ENCODE results near the gene KCNQ5.
A peak's percentile ranks its signal among the peaks of the same experiment; 100 is the strongest.
"Not testable (repeated sequence)": the region's sequence is repeated elsewhere in the genome, so short reads cannot be mapped to it uniquely, and the experiment has no call there.

Gene KCNQ5

DNA sequence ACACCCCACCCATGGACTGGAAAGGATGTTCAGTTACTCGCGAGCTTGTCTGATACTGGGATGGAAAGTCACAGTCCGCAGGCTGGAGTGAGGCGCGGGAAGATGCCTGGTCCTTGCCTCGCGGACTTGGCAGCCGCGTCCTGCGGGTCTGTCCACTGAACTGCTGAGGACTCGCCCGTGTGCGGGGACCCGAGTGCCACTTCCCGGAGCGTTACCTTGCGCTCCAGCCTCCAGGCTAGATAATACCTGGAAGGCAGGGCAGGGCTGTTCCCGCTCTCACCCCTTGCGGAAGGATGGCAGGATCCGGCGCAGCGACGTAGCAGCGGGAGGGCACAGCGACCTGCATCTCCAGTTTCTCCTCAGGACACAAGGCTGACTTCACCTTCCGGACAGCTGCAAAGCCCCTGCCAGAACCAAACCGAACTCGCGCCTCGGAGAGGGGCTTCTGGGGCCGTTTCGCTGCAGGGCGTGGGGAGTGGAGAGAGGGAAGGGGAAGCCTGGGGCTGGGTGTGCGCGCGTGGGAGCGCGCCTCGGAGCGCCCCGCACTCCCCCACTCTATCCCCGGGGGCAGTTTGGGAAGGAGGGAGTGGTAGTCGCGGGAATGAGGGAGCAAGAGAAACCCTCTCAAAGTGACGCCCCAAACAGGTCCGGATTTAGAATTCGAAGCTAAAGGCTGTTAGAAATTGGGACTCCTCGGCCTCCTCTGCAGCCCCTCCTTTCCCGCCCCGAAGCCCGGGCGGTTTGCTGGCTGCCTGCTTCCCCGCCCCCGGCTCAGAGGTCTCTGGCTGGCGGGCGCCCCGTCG, at the start of gene KCNQ5:
Gene KCNQ5 (plus strand): TSS at position 774 of the 803 bp plus-strand sequence.
- peaks cover 6% of the 10 kb centered on the region for H3K36me3 Mint-ChIP-seq
- peaks cover 66% of the 10 kb centered on the region for H3K4me1 Mint-ChIP-seq (ENCODE audit: low read depth)
- H3K27me3 Mint-ChIP-seq: no peaks in the 10 kb centered on the region
- no peaks in the 10 kb centered on the region for H3K9me3 Mint-ChIP-seq (ENCODE audit: low read depth)
- peak within 1 kb of the TSS; percentile 99 for H3K27ac Mint-ChIP-seq
- H3K4me3 Mint-ChIP-seq: peak within 1 kb of the TSS; percentile 97

DNA sequence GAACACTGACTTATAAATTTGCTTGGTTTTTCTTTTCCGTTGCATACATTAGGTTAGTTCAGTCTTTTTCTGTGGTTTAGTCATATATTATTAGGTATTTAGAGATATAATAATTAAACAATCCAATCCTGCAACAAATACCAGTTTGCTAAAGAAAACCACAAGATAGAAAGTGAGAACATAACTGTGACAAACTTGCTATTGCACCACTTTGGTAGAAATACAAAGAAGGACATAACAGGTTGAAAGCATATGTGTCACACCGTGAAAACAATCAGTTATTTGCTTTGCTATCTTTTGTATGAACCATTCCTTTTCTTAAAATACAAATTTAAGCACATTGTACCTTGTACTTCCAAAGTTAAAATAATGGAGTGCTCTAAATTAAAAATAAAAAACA, 42.0 kb upstream of the KCNQ5 start:
- Mint-ChIP-seq H3K4me1 (ENCODE audit: low read depth) (no peaks in the 10 kb centered on the region), H3K27me3 (peaks cover 3% of the 10 kb centered on the region), H3K27ac (no peak overlapping the region), H3K4me3 (no peak overlapping the region), H3K36me3 (no peaks in the 10 kb centered on the region), H3K9me3 (ENCODE audit: low read depth) (no peaks in the 10 kb centered on the region)

DNA sequence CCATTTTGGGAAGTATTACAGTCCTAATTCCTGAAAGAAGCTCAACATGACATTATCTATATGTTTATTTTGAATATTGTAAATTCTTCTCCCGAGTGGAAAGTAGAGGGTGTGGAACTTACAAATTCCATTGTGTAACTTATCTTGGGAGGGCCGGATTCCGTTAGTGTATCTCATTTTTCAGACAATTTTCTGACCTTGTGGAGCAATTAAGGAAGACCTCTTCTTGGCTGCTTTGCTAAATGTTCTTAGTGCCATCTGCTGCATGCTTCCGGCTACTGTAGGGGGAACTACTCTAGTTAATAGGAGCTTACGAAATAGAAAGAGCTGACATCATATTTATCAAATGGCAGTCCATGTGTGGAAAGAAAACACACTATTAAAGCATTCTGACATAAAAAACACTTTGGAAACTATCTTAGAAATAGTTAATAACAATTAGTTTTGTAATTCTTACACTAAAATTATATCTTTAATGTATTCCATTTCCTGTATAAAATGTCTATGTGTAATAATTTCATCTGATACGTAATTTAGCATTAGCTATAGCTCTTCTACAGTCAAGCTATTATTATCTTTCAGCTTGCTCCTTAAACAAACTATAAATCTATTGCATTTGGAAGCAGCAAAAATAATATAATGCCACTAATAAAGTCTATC, 41.5 kb upstream of the KCNQ5 start:
- peaks cover 3% of the 10 kb centered on the region for H3K27me3 Mint-ChIP-seq
- no peak overlapping the region for H3K27ac Mint-ChIP-seq
- H3K36me3 Mint-ChIP-seq: no peaks in the 10 kb centered on the region
- H3K9me3 Mint-ChIP-seq (ENCODE audit: low read depth): no peaks in the 10 kb centered on the region
- no peak overlapping the region for H3K4me3 Mint-ChIP-seq
- no peaks in the 10 kb centered on the region for H3K4me1 Mint-ChIP-seq (ENCODE audit: low read depth)

DNA sequence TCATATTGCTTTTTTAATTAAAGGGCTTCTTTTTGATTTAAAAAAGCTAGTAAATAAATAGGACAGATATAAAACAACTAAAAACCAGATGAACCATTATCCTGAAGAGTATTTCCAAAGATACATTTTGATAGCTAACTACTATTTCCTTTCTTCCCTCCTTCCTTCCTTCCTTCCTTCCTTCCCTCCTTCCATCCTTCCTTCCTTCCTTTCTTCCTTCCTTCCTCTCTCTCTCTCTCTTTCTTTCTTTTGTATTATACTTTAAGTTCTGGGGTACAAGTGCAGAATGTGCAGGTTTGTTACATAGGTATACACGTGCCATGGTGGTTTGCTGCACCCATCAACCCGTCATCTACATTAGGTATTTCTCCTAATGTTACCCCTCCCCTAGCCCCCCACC, 40.9 kb upstream of the KCNQ5 start:
- not testable (repeated sequence) for H3K36me3 Mint-ChIP-seq; H3K27ac Mint-ChIP-seq; H3K27me3 Mint-ChIP-seq; H3K4me1 Mint-ChIP-seq (ENCODE audit: low read depth); H3K4me3 Mint-ChIP-seq; H3K9me3 Mint-ChIP-seq (ENCODE audit: low read depth)

DNA sequence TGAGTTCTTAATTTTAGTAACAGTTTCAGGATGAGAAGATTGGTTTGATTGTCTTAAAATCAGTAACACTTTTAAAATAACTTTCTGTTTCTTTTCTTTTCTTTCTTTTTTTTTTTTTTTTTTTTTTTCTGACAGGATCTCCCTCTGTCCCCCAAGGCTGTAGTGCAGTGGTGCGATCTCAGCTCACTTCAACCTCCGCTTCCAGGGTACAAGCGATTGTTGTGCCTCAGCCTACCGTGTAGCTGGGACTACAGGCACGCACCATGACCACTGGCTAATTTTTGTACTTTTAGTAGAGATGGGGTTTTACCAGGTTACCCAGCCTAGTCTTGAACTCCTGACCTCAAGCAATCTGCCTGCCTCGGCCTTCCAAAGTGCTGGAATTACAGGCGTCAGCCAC, 33.7 kb upstream of the KCNQ5 start:
- Mint-ChIP-seq H3K4me3 (no peak overlapping the region), H3K27me3 (no peaks in the 10 kb centered on the region), H3K36me3 (no peaks in the 10 kb centered on the region), H3K9me3 (ENCODE audit: low read depth) (no peaks in the 10 kb centered on the region), H3K4me1 (ENCODE audit: low read depth) (peaks cover 4% of the 10 kb centered on the region), H3K27ac (no peak overlapping the region)

DNA sequence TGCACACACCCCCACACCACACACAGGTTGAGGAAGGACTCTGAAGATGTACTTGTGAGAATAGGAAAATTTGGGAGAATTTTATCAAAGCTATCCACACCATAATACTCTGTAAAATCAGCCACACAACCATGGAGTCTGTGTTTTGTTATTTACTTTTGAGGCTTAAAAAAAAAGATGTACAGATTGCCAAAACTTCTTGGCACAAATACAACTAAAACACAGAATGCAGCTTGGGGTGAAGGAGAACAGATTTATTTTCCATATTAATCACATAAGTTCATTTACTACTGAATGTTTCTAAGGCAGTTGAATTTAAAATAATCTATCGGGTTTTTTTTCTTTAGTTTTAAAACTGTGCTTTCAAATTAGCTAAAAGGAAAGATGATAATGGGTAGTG, 32.8 kb upstream of the KCNQ5 start:
- Mint-ChIP-seq H3K36me3 (no peaks in the 10 kb centered on the region), H3K27ac (no peak overlapping the region), H3K4me1 (ENCODE audit: low read depth) (peaks cover 4% of the 10 kb centered on the region), H3K4me3 (no peak overlapping the region), H3K9me3 (ENCODE audit: low read depth) (no peaks in the 10 kb centered on the region), H3K27me3 (no peaks in the 10 kb centered on the region)

DNA sequence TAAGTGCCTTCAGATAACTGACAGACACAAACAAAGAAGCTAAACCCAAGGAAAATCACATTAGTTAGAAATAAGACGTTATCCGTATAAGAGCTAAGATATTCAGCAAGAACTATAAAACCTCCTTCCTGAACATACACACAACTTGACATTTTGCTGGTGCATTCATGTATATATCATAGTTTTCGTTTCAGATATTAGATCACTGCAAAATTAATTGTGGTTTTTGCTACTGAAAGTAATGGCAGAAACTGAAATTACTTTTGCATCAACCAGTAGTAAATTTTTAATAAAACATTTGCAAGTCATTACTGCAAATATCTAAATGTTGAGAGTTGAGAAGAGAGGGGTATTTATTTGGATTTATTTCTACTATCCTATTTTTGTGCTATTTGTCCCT, 26.1 kb upstream of the KCNQ5 start:
- Mint-ChIP-seq H3K27me3 (peaks cover 2% of the 10 kb centered on the region), H3K27ac (no peak overlapping the region), H3K4me1 (ENCODE audit: low read depth) (peaks cover 4% of the 10 kb centered on the region), H3K4me3 (no peak overlapping the region), H3K36me3 (peaks cover 2% of the 10 kb centered on the region), H3K9me3 (ENCODE audit: low read depth) (no peaks in the 10 kb centered on the region)

DNA sequence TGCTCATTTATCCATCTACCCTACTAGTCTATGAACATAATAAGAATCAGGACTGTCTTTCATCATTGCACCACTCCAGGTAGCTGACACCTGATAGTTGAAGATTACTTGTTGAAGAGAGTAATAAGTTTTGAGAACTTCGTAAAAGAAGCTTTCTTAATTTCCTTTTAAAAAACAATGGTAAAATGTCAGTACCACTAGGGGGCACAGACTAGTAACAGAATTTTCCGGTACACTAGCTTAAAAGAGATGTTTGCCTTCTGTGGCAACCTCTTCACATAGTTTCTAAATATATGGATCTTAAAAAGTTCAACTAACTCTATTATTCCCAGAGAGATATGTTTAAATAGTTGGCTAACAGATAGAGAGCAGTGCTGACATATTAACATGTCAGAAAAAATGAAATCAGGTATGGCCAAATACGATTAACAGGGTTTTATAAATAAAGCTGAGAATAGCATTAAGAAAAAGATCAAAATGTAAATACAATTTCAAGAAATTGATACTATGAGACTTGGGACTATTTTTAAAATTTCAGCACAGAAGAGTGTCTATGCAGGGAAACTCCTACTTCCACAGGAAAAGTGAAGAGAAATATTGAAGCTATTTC, 5.4 kb upstream of the KCNQ5 start:
- Mint-ChIP-seq H3K36me3 (no peaks in the 10 kb centered on the region), H3K27ac (peak overlapping the region; percentile 55), H3K4me1 (ENCODE audit: low read depth) (peaks cover 57% of the 10 kb centered on the region), H3K4me3 (no peak overlapping the region), H3K9me3 (ENCODE audit: low read depth) (no peaks in the 10 kb centered on the region), H3K27me3 (no peaks in the 10 kb centered on the region)

DNA sequence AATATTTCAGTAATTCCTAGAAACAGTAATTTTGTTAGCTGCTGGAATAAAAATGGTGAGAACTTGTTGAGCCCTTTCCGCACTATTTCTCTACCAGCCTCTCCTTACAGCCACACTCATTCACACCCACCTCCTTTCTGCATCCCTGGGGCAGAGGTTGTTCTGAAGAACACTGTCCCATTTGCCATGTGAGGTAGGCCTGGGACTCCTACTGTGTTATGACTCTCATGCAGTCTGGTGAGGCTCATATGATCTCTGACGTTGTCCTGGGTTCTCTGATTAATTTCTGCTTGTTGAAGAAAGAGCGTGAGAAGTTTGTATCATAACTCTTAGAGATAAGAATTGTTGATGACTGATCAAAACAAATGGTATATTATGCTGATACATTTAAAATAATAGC, 4.1 kb upstream of the KCNQ5 start:
- Mint-ChIP-seq H3K9me3 (ENCODE audit: low read depth) (no peaks in the 10 kb centered on the region), H3K27ac (no peak overlapping the region), H3K27me3 (no peaks in the 10 kb centered on the region), H3K4me3 (no peak overlapping the region), H3K4me1 (ENCODE audit: low read depth) (peaks cover 55% of the 10 kb centered on the region), H3K36me3 (no peaks in the 10 kb centered on the region)

DNA sequence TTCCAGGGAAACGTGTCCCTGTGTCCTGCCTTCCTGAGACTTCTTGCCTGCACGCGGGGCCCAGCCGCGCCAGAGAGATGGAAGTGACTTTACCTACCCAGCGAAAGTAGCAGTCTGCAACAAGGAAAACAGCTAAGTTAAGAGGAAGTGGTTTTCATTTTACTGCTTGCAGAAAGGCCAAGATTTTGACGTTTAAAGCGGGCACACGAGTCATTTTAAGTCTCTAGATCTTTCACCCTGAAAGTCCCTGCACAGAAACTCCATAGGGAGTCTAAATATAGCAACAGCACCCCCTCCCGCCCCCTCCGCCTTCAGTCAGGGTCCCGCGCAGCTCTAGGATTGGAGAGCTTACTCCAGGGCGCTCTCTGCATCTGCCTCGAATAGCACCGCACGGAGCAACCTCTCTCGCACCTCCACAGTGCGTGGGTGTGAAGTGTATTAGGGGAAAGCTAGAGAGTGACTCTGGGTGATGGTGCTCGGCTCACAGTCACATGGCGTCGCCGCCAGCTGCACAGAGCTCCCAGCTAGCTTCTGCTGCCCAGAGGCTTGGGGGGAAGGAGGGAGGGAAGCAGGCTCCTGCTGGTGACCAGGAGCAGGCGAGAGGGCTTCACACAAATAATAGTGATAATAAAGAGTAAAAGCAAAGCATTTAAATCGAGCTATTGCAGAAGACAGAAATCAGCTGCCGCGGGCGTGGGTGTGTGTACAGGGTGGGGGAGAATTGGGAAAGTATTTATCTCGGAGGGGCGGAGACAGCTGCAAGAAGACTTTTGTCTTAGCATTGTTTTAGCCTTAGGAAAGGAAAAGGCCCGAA, 1.8 kb upstream of the KCNQ5 start:
- Mint-ChIP-seq H3K9me3 (ENCODE audit: low read depth) (no peaks in the 10 kb centered on the region), H3K4me1 (ENCODE audit: low read depth) (peaks cover 61% of the 10 kb centered on the region)

DNA sequence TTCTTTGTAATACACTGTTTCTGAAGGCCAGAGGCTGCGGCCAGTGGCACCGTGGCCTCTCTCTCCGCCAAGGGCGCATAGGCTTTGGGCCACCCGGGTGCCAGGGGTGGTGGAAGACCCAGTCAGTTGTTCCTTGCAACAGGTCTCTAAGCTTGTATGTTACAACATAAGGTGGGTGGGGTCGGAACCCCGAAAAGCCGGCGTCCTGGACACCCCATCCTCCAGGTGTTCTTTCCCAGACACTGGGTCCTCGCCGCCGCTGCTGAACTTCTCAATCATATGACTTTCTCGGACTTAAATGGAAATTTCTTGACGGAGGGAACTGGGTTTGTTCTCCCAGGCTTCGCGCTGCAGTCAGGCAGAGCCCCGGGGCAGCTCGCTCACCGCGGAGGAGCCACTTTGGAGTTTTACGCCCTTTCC, 983 bp upstream of the KCNQ5 start:
- Mint-ChIP-seq H3K4me3 (peak overlapping the region; percentile 95), H3K4me1 (ENCODE audit: low read depth) (peaks cover 64% of the 10 kb centered on the region), H3K27me3 (no peaks in the 10 kb centered on the region), H3K36me3 (peaks cover 5% of the 10 kb centered on the region), H3K27ac (peak overlapping the region; percentile 99), H3K9me3 (ENCODE audit: low read depth) (no peaks in the 10 kb centered on the region)

More for the DNA sequence above, 1.8 kb upstream of the KCNQ5 start:
- Mint-ChIP-seq H3K27ac (peak overlapping the region; percentile 99), H3K4me3 (peak overlapping the region; percentile 95), H3K27me3 (no peaks in the 10 kb centered on the region), H3K36me3 (peaks cover 2% of the 10 kb centered on the region)

DNA sequence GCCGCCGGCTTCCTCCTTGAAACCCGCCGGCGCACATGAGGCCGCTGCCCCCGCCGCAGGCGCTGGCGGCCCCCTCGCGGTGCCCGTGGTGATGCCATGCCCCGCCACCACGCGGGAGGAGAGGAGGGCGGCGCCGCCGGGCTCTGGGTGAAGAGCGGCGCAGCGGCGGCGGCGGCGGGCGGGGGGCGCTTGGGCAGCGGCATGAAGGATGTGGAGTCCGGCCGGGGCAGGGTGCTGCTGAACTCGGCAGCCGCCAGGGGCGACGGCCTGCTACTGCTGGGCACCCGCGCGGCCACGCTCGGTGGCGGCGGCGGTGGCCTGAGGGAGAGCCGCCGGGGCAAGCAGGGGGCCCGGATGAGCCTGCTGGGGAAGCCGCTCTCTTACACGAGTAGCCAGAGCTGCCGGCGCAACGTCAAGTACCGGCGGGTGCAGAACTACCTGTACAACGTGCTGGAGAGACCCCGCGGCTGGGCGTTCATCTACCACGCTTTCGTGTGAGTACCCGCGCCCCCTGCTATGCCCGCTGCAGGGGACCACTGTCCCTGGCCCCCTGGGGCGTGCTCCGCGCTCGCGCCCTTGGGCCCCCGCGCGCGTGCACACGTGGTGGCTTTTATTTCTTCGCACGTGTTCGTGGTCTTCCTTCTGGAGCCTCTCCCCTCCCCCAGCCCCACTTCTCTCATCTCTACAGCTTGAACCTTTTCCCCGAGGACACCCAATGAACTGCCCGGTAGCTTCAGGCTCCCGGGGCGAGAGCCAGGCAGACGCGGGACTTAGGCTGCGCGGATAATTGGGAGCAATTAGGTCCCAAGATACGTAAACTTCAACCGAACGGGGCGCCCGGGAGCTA, 453 bp downstream of the KCNQ5 start:
- Mint-ChIP-seq H3K27me3 (no peaks in the 10 kb centered on the region), H3K4me3 (peak overlapping the region; percentile 97), H3K36me3 (peaks cover 6% of the 10 kb centered on the region), H3K9me3 (ENCODE audit: low read depth) (no peaks in the 10 kb centered on the region), H3K4me1 (ENCODE audit: low read depth) (peaks cover 69% of the 10 kb centered on the region), H3K27ac (peak overlapping the region; percentile 99)

DNA sequence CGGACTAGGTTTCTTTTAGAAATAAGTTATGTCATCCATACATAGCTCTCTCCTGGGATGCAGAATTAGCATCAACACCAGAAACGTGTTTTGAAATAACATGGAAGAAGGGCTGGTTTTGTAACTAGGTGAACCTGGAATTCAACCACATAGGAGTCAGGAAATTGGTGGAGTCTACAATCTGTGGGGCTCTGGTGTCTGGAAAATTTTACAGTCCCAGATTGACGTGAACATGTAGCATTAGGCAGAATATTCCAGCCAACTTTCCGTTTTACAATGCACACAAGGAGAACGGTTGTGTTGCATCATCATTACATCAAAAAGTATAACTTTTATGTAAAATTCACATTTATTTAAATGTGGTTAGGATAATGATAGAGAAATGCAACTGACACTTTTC, 1.9 kb downstream of the KCNQ5 start:
- Mint-ChIP-seq H3K36me3 (peaks cover 8% of the 10 kb centered on the region), H3K27me3 (no peaks in the 10 kb centered on the region), H3K9me3 (ENCODE audit: low read depth) (no peaks in the 10 kb centered on the region), H3K27ac (peak overlapping the region; percentile 99), H3K4me3 (peak overlapping the region; percentile 97), H3K4me1 (ENCODE audit: low read depth) (peaks cover 64% of the 10 kb centered on the region)

DNA sequence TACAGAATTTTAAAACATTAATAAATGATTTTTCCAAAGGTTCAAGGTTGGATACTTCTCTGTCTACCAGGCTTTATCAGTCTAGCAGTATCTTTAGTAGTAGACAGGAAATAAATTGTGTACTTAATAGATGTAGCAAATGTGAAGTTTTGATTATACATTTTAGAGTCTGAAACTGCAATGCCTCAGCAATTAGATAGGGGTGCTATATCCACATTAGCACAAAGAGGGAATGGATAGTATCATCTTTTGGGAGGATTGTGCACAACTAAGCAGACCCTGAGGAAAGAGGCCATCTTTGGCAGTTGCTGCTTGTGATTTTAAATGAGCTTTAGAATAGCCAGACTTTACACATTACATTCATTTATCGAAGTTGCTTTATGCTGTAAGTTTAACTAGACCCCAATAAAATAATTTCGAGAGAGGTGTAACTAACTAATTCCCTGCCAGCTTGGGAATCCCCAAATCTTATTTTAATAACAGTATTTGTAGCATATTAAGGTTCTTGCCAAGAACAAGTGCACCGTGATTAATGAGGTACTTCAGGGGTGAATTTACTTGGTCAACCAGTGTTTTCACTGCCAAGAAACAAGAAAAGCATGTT, 2.8 kb downstream of the KCNQ5 start:
- H3K27me3 Mint-ChIP-seq: no peaks in the 10 kb centered on the region
- H3K27ac Mint-ChIP-seq: no peak overlapping the region
- H3K36me3 Mint-ChIP-seq: peaks cover 10% of the 10 kb centered on the region
- no peaks in the 10 kb centered on the region for H3K9me3 Mint-ChIP-seq (ENCODE audit: low read depth)
- H3K4me1 Mint-ChIP-seq (ENCODE audit: low read depth): peaks cover 57% of the 10 kb centered on the region
- peak overlapping the region; percentile 38 for H3K4me3 Mint-ChIP-seq
